ENCODE data around the gene RNF31.

RNF31 gene

GRCh38 chr14:24160850-24161804 is 13.8 kb downstream of the RNF31 start, which contains the start of gene IRF9:
Gene IRF9, plus strand, starts transcription at chr14:24161265. Its CDS starts 880 bp downstream, at chr14:24162145.
- peak; percentile 99 for DNase-seq

DNA sequence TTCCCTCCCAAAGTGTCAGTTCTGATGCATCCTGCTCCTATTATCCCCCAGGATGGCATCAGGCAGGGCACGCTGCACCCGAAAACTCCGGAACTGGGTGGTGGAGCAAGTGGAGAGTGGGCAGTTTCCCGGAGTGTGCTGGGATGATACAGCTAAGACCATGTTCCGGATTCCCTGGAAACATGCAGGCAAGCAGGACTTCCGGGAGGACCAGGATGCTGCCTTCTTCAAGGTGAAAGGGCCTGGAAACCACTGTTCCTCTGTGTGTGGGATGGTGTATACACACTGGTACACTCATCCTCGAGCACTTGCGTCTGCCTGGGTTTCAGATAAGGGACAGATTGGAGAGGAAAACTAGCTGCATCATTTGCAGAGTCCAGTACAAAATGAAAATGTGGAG is 14.8 kb downstream of the RNF31 start:
- peak; percentile 72 for DNase-seq

DNA sequence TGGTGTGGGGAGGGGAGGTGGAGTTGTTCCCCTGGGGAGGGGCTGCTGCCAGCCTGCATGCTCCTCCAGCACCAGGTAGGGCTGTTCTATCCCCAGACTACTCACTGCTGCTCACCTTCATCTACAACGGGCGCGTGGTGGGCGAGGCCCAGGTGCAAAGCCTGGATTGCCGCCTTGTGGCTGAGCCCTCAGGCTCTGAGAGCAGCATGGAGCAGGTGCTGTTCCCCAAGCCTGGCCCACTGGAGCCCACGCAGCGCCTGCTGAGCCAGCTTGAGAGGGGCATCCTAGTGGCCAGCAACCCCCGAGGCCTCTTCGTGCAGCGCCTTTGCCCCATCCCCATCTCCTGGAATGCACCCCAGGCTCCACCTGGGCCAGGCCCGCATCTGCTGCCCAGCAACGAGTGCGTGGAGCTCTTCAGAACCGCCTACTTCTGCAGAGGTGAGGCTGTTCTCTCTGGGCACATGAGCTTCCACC is 17.3 kb downstream of the RNF31 start:
- no peak for DNase-seq

DNA sequence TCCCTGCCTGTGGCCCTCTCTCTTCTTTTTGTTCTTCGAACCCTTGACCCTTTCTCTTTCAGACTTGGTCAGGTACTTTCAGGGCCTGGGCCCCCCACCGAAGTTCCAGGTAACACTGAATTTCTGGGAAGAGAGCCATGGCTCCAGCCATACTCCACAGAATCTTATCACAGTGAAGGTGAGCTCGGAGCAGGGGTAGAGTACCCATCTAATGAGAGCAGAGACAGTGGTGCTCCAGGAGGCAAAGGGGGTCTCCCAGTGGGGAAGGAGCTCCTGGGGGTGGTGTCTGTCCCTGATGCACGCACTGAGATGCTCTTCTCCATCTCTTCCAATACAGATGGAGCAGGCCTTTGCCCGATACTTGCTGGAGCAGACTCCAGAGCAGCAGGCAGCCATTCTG is 18.5 kb downstream of the RNF31 start:
- DNase-seq, result no peak

- DNase-seq, result no peak
These were observed 20.3 kb downstream of the RNF31 start for GRCh38 chr14:24167469-24168114.

GRCh38 chr14:24171422-24172260 is 24.3 kb downstream of the RNF31 start, which contains the start of gene REC8:
Gene REC8, plus strand, starts transcription at chr14:24172080. Its CDS starts 473 bp downstream, at chr14:24172553.
- peak; percentile 88 for DNase-seq

GRCh38 chr14:24172261-24172860 is 25.1 kb downstream of the RNF31 start:
- no peak for DNase-seq

DNA sequence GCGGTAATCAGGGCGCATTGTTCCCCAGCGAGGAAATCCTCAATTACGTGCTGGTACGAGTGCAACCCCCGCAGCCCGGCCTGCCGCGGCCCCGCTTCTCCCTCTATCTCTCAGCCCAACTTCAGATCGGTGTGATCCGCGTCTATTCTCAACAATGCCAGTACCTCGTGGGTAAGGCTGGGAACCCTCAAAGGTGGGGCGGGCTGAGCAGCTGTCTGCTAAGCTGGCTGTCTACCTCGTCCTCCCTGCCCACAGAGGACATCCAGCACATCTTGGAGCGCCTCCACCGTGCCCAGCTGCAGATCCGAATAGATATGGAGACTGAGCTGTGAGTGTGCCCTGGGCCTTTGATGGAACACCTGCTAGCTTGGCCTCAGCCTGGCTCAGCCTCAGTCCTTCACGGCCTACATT is 25.6 kb downstream of the RNF31 start:
- no peak for DNase-seq

DNA sequence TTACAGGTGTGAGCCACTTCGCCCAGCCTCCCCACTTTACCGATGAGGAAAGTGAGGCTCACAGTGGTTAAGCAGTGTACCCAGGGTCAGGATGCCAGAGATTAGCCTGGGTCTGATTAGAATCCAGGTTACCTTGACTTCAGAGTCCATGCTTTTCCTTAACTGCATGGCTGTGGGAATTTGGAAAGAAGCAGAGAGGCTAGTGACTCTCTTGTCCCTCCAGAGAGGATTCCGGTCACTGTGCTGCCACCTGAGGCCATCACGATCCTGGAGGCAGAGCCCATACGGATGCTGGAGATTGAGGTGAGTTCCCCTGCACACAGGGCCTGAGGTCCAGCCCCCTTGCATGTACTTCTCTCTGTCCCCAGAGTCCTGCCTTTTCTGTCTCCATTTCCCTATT is 29.3 kb downstream of the RNF31 start:
- no peak for DNase-seq

- no peak for DNase-seq
These were observed 29.9 kb downstream of the RNF31 start for GRCh38 chr14:24177041-24177825.

DNA sequence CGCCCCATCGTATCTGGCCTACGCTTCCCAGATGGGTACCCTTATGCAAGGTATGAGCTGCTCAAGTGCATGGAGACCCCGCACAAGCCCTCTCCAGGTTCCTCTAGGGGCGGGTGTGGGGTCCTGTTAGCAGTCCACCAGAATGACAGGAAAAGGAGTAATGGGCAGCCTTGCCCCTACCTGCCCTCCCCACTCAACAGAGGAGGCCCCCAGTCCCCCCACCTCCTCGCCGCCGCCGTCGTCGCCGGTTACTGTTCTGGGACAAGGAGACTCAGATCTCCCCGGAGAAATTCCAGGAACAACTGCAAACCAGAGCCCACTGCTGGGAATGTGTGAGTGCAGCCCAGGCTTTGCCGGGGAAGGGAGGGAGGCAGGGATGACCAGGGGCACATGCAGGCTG is 30.6 kb downstream of the RNF31 start:
- no peak for DNase-seq

DNA sequence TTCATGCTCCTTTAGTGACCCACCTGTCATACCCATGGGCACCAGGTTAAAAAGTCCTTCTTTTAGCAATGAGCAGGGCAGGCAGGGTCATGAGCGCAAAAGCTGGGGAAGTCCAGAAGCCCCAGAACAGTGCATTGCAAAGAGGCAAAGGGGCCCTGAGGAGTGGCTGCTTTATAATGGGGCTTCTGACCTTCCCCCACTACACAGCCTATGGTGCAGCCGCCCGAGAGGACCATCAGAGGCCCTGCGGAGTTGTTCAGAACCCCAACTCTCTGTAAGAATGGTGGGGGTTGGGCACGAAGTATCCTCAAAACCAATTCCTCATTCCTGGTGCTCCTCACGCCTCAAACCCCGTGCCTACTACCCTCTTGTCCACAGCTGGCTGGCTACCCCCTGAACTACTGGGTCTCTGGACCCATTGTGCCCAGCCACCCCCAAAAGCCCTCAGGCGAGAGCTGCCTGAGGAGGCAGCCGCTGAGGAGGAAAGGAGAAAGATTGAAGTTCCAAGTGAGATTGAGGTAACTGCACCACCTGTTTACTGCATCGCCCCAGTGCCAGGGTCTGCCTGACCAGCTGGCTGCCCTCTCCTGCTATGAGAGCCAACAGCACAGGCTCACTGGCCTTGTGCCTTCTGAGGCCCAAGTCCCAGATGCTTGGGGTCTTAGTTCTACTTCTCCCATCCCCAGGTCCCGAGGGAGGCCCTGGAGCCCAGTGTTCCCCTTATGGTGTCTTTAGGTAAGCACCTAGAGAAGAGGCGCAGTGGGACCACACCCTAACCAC is 31.3 kb downstream of the RNF31 start:
- DNase-seq, result no peak

- DNase-seq, result no peak
These were observed 32.1 kb downstream of the RNF31 start for GRCh38 chr14:24179294-24179960.

DNA sequence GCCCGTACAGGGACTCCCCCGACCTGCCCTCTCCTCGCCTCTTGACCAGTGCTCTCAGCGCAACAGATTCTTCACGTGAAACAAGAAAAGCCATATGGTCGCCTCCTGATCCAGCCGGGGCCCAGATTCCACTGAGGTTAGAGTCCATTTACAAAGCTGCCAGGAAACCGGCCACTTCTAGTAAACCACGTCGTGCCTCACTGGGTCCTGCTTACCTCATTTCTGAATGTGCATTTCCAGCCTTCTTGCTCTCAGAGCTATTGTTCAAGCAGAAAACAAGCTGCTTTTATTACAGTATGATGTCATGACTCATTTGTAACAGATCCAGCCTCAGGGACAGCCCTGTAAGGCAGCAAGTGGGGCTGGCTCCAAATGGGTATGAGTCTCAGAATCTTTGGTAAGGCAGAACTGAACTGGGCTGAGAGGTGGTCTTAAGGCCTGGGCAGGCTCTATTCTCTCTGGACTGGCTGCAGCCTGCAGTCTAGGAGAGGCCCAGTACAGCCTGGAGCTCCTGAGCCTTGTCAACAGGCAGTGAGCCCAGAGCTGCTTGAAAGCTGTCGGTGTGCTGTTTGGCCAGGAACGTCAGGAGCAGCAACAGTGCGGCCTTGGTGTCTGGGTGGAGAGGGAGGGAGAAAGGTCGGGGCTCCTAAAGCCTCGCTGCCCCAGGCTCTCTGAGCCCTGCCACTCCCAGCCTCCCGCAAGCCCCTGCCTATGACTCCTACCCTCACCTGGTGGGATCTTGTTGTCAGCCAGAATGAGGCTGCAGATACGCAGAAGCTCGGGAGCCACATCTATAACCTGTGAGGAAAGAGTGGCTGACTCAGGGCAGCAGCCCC is 32.9 kb downstream of the RNF31 start:
- DNase-seq, result no peak

DNA sequence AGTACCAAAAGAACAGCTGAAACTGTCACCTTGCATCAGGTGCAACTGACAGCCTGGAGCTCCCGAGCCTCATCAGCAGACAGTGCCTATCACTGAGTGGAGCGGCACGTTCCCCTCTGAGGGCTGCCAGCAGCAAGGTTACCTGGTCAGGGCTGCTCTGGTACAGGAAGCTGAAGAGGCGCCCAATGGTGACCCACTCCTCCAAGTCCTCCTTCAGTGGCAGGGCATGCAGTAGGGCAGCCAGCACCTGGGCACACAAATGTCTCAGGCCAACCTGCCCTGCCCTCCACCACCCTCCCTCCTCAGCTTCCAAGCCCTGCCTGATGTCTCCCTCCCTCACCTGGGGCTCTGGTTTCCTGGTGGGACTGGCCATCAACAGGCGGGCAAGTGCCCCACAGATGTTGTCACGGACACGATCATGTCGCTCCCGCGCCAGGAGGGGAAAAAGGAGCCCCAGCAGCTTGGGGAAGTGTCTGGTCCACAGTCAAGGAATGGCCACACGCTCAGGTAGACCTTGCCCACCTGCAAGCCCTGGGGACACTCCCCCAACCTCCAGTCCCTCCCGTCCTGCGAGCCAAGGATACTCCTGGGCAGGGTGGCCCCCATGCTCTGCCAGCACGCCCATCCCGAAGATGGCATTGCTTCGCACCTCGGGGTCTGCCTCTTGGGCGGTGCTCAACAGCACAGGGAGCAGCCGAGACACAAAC is 34.2 kb downstream of the RNF31 start:
- no peak for DNase-seq

DNA sequence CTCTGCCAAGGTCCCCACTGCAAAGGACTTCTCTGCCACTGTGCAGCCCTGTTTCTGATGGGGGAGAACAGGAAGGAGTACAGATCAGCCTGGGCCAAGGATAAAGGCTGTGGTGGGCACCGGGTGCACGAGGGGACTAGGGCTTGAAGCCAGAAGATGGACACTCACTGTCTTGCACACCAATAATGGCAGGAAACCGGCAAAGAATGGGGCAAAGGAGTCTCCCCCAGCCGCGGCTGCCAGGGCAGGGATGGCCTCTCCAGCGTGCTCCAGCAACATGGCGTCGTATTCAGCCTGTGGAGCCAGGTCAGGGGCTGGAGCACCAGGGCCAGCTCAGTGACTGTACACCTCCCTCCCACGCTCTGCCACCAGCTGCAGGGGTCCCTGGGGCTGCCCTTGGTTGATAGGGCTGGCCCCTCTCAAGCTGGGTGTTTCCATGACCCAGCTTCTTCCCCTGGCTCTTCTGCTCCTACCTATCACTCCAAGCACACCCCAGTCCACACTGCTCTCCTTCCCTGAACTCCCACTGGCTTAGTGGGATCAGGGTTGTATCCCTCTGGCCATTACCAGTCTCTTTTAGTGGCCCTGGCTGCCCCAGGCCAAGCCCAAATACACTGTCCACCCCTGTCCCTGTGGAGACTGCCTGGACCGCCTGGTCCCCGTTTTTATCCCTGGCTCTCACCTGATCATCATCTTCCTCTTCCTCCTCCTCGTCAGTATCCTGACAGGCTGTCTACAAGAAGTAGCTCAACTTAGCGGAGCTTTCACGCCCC is 35.0 kb downstream of the RNF31 start:
- DNase-seq, result peak; percentile 60

GRCh38 chr14:24183014-24183481 is 35.8 kb downstream of the RNF31 start:
- DNase-seq, result no peak

All from activated effector memory CD4-positive, alpha-beta T cell treated with anti-CD3 and anti-CD28 coated beads, Interleukin-2, amount 50 U/mL, for 16 hours (primary cell).